Stimulated activated CD4-positive, alpha-beta T cell treated with anti-CD3 and anti-CD28 coated beads, Interleukin-15, amount 100 ng/mL, for 1 hour (primary cell): ENCODE measurements around the gene MCAM.

Source experiments
- DNase-seq, 2 donors: peaks; one replicate each; pipeline ENCODE4 v3.0.0-alpha.2; 2020; ENCODE audit warnings: low read depth in 1 of 2, low spot score in 1 of 2

Gene MCAM, protein sequence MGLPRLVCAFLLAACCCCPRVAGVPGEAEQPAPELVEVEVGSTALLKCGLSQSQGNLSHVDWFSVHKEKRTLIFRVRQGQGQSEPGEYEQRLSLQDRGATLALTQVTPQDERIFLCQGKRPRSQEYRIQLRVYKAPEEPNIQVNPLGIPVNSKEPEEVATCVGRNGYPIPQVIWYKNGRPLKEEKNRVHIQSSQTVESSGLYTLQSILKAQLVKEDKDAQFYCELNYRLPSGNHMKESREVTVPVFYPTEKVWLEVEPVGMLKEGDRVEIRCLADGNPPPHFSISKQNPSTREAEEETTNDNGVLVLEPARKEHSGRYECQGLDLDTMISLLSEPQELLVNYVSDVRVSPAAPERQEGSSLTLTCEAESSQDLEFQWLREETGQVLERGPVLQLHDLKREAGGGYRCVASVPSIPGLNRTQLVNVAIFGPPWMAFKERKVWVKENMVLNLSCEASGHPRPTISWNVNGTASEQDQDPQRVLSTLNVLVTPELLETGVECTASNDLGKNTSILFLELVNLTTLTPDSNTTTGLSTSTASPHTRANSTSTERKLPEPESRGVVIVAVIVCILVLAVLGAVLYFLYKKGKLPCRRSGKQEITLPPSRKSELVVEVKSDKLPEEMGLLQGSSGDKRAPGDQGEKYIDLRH

DNA sequence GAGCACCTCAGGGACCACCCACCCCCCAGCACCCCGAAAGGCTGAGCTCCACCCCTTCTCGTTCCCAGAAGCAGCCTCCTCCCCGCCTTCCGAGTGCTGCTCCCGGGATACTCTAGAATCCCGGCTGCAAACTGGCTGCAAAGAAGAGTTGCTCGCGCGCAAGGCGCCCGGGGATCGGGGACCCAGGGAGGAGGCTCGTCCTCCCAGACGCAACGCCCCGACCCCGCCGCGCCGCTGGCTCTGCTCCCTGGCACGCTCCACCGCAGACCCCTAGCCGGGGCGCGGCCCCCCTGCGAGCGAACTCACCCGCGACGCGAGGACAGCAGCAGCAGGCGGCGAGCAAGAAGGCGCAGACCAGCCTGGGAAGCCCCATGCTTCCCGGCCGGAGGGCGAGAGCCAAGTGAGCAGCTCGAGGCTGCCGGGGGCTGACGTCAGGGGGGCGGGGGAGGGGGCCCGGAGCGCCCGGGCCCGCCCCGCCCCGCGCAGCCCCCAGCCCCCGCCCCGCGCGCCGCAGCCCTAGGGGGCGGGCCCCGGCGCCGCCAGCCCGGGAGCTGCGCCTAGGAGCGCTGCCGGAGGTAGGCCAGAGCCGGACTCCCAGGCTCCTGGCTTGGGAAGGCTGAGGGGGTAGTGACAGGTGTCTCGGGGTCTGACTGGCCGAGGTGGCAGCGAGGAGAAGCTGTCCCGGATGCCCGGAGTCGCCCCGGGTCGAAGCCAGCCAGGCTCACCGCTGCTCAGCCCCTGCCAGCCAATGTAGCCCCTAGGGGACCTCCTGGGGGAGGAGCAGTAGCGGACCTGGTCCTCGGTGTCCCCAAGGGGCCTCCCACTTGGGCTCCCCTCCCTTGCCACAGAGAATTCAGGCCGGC lies at the start of gene MCAM:
Gene MCAM (minus strand): TSS at position 402 of the 863 bp plus-strand sequence. CDS start 29 bp downstream, at position 373.
- no peak for DNase-seq

GRCh38 chr11:119365071-119365591 lies 48.2 kb upstream of the MCAM start:
- DNase-seq, result no peak

- peak; percentile 25 to 56 for DNase-seq
These were observed 47.1 kb upstream of the MCAM start for GRCh38 chr11:119363851-119364590.

DNA sequence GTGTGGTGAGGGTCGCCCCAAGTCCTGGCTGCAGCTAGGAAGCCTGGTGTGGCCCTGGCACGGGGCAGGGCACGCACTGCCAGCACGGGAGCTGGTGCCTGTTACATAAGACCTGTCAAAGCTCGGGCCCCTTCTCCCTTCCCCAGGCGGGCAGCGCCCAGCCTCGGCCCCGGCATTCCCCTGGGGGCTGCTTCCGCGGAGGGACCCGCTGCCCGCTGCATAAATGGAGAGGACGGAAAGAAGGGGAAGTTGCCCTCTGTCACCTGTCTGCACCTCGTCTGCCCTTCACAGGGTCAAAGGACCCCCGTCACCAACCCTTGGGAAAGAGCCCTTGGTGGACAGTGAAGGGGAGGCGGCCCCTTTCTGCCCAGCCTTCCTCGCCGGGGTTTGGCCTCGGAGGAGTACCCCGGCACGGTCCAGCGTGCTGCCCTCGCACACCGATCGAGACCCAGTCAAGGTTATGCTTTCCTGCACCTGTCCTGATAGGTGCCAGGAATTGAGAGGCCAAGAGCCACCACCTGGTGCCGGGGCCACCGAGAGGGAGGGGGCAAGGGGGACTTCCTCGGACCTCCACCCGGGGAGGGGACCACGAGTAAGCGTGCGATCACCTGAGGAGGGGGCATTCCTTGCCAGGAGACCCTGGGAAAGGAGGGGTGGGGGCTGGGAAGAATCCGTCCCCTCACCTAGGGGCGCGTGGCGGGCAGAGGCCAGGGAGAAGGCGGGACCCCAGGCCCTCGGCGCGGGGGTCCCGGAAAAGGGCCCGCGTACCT lies 46.3 kb upstream of the MCAM start:
- DNase-seq, result no peak

DNA sequence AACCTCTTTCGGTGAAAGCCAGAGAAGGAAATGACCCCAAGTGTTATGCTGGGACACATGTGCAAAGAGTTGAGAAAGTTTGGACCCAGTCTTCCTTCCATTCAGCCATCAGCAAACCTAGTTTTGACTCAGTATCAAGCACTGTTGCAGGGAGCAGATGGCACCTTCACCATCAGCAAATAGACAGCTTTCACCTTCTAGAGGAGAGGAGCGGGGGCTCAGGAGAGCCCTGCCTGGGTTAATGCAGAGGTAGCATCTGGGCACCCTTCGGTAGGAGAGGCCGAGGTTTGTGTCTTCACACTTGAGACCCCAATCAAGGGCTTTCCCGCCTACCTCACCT lies 45.8 kb upstream of the MCAM start:
- DNase-seq, result no peak

- no peak for DNase-seq
These were observed 45.2 kb upstream of the MCAM start for GRCh38 chr11:119361941-119362725.

- no peak for DNase-seq
These were observed 44.3 kb upstream of the MCAM start for GRCh38 chr11:119361056-119361787.

GRCh38 chr11:119359365-119360214 lies 42.7 kb upstream of the MCAM start:
- no peak for DNase-seq

GRCh38 chr11:119357074-119357473 lies 40.1 kb upstream of the MCAM start:
- no peak for DNase-seq

DNA sequence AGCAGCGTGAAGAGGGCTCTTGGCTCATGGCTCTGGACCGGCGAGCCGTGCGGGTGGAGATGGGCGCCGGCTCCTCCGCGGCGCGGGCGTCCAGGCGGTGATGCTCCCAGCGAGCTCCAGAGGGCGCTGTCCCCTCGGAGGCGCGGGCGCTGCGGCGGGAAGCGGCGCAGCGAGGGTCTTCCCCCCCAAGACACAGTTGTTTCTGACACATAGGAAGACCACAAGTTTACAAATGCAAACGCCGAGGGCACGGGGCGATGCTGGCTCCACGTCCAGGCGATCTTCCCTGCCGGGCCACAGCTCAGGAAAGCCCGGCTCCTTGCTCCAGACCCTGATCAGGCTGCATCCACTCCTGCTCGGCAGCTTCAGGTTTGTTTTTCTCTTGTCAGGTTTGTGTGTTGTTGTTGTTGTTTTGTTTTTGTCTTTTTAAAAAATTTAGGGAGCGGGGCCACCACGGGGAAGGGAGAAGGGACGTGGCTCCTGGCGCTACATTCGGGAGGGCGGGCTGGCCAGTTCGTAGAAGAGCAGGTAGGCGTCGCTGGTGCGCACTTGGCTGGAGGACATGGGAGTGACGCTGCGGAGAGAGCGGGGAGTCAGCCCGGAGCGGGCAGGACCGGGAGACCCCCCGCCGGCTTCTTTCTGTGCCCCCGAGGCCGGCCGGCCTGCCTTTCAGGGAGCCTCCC lies 39.6 kb upstream of the MCAM start:
- DNase-seq, result peak; percentile 42 to 56

DNA sequence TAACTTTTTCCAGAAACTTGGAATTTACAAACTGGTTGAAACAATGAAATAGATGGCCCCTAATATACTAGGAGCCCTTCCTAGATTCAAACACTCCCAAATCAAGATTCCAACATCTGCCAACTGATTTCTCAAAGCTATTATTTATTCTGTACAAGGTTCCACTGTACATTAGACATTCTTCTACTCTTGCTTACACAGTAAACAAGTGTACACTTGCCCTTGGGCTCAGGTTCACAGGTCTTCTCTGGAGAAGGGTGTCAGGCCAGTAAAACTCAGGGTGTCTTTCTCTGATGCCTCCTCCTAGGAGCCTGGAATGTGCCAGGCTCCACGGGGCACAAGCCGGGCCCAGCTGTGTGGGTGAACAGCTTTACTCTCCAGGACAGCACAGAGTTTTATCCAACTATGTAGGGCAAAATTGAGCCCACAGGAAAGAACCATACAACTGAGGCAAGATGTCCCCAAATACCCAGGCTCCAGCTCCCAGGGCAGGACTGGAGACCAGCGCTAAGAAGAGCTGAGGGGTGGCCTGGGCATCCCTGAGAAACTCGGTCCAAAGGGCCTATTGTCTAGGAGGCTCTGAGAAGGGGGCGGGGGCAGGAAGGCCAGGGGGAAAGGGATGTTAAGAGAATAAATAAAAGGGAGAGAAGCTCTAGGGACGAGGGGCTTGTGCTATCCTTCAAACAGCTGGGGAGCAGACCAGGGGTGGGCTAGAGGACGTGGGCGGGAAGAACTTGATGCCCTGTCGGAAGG lies 38.3 kb upstream of the MCAM start:
- no peak for DNase-seq

GRCh38 chr11:119352857-119353260 lies 35.9 kb upstream of the MCAM start:
- no peak for DNase-seq

- no peak for DNase-seq
These were observed 34.3 kb upstream of the MCAM start for GRCh38 chr11:119351232-119351631.

DNA sequence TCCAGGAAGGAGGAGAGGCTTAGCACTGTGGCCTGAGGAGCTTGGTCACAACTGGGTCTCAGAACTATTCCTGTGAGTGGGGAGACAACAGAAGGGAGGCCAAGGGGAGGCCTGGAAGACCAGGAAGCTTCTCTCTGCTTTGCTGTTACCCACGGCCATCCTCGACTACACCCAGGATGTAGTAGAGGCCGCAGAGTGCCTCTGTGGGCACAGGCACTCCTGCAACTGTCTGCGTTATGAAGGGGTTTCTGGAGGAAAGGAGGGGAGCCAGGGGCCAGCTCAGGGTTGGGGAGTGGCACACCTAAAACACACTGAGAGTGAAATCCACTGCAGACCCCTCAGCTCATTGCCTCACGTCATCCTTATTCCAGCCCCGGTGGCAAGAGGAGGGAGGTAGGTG lies 33.4 kb upstream of the MCAM start:
- DNase-seq, result no peak

DNA sequence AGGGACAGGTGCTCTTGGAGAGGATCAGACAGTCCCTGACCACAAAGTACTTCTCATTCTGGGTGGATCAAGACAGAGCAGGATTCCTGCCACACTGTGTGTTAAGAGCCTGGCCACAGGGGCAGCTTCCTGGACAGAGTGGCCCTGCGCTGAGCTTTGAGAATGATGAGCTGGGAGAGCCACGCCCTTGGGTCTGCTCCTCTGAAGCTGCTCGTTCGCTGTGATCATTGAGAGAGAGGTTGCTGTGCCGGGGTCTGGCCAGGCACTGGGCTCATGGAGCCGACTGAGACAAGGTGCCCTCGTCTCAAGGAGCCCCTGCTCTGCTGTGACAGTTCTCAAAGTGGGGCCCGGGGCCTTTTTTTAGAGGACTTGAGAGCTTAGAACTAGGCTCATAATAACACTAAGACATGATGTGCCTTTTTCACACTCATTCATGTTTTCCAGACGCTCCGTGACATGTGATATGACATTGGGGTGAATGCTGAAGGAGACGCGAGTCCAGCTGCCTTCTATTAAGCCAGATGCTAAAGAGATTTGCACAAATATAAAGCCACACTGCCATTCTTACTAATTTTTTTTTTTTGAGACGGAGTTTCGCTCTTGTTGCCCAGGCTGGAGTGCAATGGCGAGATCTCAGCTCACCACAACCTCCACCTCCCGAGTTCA lies 31.1 kb upstream of the MCAM start:
- DNase-seq, result no peak

DNA sequence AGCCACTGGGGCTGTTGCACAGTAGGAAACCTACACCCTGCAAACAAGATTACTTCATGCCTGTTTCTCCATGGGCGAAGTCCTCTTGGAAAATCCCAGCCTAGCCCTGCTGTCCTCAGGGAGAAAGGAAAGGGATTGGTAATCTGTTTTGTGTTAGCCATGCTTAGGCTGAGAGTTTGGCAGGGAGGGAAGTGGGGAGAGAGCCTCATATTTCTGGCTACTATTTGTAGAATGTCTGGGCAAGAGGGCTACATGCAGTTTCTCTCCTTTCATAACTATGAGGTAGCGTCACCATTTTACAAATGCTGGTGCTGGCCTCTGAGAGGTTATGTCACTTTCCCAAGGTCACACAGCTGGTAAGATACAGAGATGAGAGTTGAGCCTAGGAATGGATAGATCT lies 30.3 kb upstream of the MCAM start:
- no peak for DNase-seq
